ENCODE data around the gene TRIM21. TPM values are rescaled to one million over a fixed set of nuclear protein-coding genes. Genes with fewer than 3 reads are reported as not detected.
"Not testable (repeated sequence)": the region's sequence is repeated elsewhere in the genome, so short reads cannot be mapped to it uniquely, and the experiment has no call there.

The TRIM21 gene
- total RNA-seq, 1 donor from 2014 or later, result 19.3 TPM

DNA sequence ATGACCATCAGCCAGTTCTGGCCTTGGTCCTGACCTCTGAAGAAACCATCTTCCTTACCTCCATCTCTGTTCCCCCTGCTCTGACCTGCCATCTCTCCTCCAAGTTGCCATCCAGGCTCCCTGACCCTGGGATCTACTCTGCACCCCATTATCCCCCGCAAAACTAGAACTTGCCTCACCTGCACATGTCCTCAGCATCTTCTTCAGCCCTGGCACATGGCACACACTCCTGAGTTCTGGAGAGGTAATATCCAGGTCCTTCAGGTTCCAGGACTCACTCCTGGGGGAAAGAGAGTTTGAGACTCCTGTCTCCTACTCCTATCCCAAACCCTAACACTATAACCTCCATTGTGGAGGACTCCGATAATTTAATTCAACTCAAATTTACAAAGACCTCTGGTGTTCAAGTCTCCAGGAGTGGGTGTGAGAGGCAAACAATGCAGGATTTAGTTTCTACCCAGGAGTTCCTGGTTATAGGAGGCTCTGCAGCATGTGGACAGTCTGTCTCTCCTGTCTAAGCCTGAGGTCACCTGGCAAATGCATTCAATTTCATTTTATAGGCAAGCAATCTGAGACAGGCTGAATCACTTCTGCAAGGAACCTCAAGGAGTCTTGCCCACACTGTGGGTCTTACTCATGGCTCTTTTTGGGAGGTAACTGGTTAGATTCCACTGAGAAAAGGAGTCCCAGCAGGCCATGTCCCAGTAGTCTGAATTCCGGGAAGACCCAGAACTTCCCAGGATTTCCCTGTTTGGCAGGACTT is 7.3 kb downstream of the TRIM21 start:
- no peaks in the 10 kb centered on the region for H3K27me3 Mint-ChIP-seq (ENCODE audit: unreplicated experiment)
- no peak for DNase-seq (ENCODE audit: extremely low spot score, unreplicated experiment)
- TF ChIP-seq, protein P1, sequence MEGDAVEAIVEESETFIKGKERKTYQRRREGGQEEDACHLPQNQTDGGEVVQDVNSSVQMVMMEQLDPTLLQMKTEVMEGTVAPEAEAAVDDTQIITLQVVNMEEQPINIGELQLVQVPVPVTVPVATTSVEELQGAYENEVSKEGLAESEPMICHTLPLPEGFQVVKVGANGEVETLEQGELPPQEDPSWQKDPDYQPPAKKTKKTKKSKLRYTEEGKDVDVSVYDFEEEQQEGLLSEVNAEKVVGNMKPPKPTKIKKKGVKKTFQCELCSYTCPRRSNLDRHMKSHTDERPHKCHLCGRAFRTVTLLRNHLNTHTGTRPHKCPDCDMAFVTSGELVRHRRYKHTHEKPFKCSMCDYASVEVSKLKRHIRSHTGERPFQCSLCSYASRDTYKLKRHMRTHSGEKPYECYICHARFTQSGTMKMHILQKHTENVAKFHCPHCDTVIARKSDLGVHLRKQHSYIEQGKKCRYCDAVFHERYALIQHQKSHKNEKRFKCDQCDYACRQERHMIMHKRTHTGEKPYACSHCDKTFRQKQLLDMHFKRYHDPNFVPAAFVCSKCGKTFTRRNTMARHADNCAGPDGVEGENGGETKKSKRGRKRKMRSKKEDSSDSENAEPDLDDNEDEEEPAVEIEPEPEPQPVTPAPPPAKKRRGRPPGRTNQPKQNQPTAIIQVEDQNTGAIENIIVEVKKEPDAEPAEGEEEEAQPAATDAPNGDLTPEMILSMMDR (IDR thresholded peaks at IDR 0.05), result no peak
- H3K9me3 Mint-ChIP-seq (ENCODE audit: unreplicated experiment), result peaks cover 11% of the 10 kb centered on the region
- no peak overlapping the region for H3K27ac Mint-ChIP-seq (ENCODE audit: unreplicated experiment)
- H3K36me3 Mint-ChIP-seq (ENCODE audit: unreplicated experiment), result peaks cover 65% of the 10 kb centered on the region
- no peak overlapping the region for H3K4me3 Mint-ChIP-seq (ENCODE audit: unreplicated experiment)
- H3K4me1 Mint-ChIP-seq (ENCODE audit: unreplicated experiment), result no peaks in the 10 kb centered on the region

DNA sequence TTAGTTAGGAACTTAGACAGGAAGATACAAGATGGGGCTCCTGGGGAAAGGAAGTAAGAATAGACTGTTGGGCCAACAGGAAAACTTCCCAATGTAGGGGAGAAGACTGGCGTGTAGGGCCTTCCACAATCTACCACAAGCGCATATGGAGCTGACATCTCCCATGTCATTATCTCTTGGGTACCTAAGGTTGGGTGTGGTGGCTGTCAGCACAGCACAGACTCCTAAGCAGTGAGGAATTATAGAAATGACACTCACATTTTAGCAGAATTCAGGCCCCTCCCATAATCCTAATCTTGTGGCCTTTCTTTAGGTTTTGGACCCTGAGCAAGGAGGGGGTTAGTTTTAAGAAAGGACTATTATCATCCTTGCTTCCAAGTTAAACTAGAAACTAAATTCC is 11.6 kb downstream of the TRIM21 start:
- H3K36me3 Mint-ChIP-seq (ENCODE audit: unreplicated experiment), result peaks cover 29% of the 10 kb centered on the region
- TF ChIP-seq, protein P1 (IDR thresholded peaks at IDR 0.05), result no peak

DNA sequence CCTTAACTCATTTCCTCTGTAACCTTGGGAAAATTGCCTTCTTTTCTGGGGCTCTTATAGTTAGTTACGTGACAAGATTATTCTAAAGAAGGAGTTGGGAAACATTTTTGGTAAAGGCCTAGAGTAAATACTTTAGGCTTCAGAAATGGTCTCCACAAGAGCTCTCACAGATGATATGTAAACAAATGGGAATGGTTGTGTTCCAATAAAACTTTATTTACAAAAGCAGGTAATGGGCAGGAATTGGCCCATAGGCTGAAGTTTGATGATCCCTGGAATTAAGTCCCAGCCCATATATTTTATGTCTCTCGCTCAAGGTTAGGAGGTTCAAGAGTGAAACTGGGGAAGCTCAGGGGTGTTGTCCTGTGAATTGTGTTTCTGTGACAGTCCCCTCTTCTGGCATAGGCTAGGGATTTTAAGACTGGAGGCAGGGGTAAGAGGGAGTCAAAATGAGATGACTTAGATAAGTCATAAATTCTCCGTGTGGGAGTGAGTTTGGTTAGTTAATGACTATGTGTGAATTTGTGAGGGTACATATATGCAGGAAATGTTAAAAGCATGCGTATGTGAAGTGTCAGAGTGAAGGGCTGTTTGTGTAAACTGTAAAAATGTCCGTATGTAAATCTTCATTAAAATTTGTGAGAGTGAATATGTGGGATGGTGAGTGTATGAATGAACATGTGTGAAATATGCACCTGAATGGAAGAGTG is 17.9 kb downstream of the TRIM21 start:
- Mint-ChIP-seq H3K4me3 (ENCODE audit: unreplicated experiment) (no peak overlapping the region), H3K36me3 (ENCODE audit: unreplicated experiment) (no peaks in the 10 kb centered on the region), H3K27me3 (ENCODE audit: unreplicated experiment) (peaks cover 10% of the 10 kb centered on the region), H3K9me3 (ENCODE audit: unreplicated experiment) (no peaks in the 10 kb centered on the region), H3K27ac (ENCODE audit: unreplicated experiment) (no peak overlapping the region), H3K4me1 (ENCODE audit: unreplicated experiment) (no peaks in the 10 kb centered on the region)
- no peak for DNase-seq (ENCODE audit: extremely low spot score, unreplicated experiment)
- TF ChIP-seq, protein P1 (IDR thresholded peaks at IDR 0.05), result no peak

More for the DNA sequence above, 11.6 kb downstream of the TRIM21 start:
- no peaks in the 10 kb centered on the region for H3K9me3 Mint-ChIP-seq (ENCODE audit: unreplicated experiment)
- no peak overlapping the region for H3K27ac Mint-ChIP-seq (ENCODE audit: unreplicated experiment)
- H3K27me3 Mint-ChIP-seq (ENCODE audit: unreplicated experiment), result no peaks in the 10 kb centered on the region
- no peaks in the 10 kb centered on the region for H3K4me1 Mint-ChIP-seq (ENCODE audit: unreplicated experiment)
- no peak overlapping the region for H3K4me3 Mint-ChIP-seq (ENCODE audit: unreplicated experiment)
- DNase-seq (ENCODE audit: extremely low spot score, unreplicated experiment), result no peak

DNA sequence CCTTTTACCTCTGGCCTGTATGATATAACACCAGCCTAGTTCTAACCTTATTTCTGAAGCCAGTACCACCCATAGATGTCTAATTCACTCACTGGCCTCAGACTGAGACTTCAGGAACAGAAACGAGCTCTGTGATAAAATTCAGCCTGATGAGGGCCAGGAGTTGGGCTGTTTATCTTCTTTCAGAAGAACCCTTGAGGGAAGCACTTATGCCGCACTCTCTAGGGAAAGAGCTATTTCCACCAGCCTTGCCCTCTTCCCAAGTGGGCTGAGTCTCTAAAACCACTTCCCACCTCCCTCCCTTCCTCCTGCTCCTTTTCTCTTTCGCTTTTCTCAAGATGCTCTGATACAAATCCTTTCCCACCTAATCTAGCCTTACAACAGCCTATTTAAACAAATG is 23.3 kb downstream of the TRIM21 start:
- H3K4me1 Mint-ChIP-seq (ENCODE audit: unreplicated experiment), result no peaks in the 10 kb centered on the region
- H3K27me3 Mint-ChIP-seq (ENCODE audit: unreplicated experiment), result peaks cover 10% of the 10 kb centered on the region
- H3K27ac Mint-ChIP-seq (ENCODE audit: unreplicated experiment), result no peak overlapping the region
- H3K36me3 Mint-ChIP-seq (ENCODE audit: unreplicated experiment), result no peaks in the 10 kb centered on the region
- H3K4me3 Mint-ChIP-seq (ENCODE audit: unreplicated experiment), result no peak overlapping the region
- DNase-seq (ENCODE audit: extremely low spot score, unreplicated experiment), result no peak
- no peaks in the 10 kb centered on the region for H3K9me3 Mint-ChIP-seq (ENCODE audit: unreplicated experiment)
- TF ChIP-seq, protein P1 (IDR thresholded peaks at IDR 0.05), result no peak

DNA sequence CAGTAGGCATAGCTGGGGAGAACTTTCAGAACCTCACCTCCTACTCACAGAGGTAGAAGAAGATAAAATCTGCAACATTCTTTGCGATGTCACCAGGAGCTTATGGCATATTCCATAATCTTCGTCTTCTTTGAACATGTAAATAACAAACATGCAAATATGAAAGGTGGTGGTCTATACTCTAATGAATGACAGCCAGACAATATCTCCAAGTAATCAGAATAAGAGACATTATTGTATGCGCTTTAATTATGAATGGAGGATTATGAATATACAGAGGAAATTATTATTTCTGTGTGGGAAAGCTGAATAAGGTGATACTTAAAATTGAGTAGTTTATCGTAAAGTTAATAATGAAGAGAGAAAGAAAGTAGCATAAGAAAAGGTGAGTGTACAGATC is 25.2 kb downstream of the TRIM21 start, which contains the start of gene OR52B4:
TSS of gene OR52B4 (minus strand) at position 101 of the 400 bp plus-strand sequence. CDS start at position 10, 91 bp downstream.
- H3K4me3 Mint-ChIP-seq (ENCODE audit: unreplicated experiment), result no peak within 1 kb of the TSS

DNA sequence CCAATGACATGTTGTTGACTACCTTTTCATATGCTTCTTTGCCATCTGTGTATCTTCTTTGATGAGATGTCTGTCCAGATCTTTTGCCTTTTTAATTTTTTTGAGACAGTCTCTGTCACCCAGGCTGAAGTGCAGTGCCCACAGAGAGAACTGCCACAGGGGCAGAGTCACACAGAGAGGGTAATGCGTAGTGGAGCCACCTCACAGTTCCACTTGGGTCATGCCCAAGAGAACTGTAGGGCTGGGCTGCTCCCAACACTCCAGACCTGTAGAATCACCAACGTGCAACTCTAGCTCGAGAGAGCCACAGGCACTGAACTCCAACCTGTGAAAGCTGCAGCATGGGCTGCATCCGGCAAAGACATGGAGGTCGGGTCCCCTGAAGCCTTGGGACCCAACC is 45.4 kb downstream of the TRIM21 start:
- not testable (repeated sequence) for DNase-seq (ENCODE audit: extremely low spot score, unreplicated experiment); H3K9me3 Mint-ChIP-seq (ENCODE audit: unreplicated experiment); H3K27me3 Mint-ChIP-seq (ENCODE audit: unreplicated experiment)

More for the DNA sequence above, 25.2 kb downstream of the TRIM21 start, which contains the start of gene OR52B4:
- Mint-ChIP-seq H3K27ac (ENCODE audit: unreplicated experiment) (no peak within 1 kb of the TSS), H3K4me1 (ENCODE audit: unreplicated experiment) (no peaks in the 10 kb centered on the region), H3K9me3 (ENCODE audit: unreplicated experiment) (peaks cover 3% of the 10 kb centered on the region), H3K36me3 (ENCODE audit: unreplicated experiment) (no peaks in the 10 kb centered on the region), H3K27me3 (ENCODE audit: unreplicated experiment) (peaks cover 4% of the 10 kb centered on the region)
- TF ChIP-seq, protein P1 (IDR thresholded peaks at IDR 0.05), result no peak
- no peak for DNase-seq (ENCODE audit: extremely low spot score, unreplicated experiment)

DNA sequence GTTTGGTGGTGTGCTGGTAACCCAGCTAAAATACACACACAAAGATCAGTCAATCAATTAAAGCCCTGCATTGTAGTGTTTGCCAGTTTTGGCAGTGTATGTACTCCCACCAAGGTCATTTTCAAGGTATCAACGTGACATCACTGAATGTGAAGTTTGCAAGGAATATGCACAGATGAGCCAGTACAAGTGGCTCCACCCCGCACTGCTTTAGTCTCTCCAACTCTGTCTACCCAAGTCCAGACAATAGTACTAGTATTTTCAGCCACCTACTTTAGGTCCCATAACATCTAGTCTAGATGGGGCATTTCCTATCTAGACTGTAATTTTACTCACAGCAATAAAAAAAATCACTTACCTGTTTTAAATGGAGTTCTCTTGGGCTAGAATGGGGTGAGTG is 48.1 kb downstream of the TRIM21 start:
- H3K27ac Mint-ChIP-seq (ENCODE audit: unreplicated experiment); DNase-seq (ENCODE audit: extremely low spot score, unreplicated experiment); H3K4me3 Mint-ChIP-seq (ENCODE audit: unreplicated experiment); H3K27me3 Mint-ChIP-seq (ENCODE audit: unreplicated experiment); H3K36me3 Mint-ChIP-seq (ENCODE audit: unreplicated experiment); H3K9me3 Mint-ChIP-seq (ENCODE audit: unreplicated experiment); H3K4me1 Mint-ChIP-seq (ENCODE audit: unreplicated experiment): not testable (repeated sequence)

More for the DNA sequence above, 45.4 kb downstream of the TRIM21 start:
- not testable (repeated sequence) for H3K36me3 Mint-ChIP-seq (ENCODE audit: unreplicated experiment); H3K4me1 Mint-ChIP-seq (ENCODE audit: unreplicated experiment); H3K27ac Mint-ChIP-seq (ENCODE audit: unreplicated experiment); H3K4me3 Mint-ChIP-seq (ENCODE audit: unreplicated experiment)
